SU-DHL-6 (cell line): Measurements from ENCODE around the gene ZNF747.

Experiments
- CTCF ChIP-seq: fragments of 200-600 bp; sonication (generic); IDR thresholded peaks from one replicate; pipeline ENCODE4 v1.5.1; 2017; ENCODE audit warnings: antibody characterized with exemption, mild to moderate bottlenecking, low read length, moderate library complexity; ENCODE audit not compliant: insufficient read depth, poor library complexity, severe bottlenecking
- EZH2phosphoT487 ChIP-seq: fragments of 200-600 bp; sonication (generic), shearing (Covaris generic); conservative IDR thresholded peaks from 2 replicates; pipeline ENCODE4 v1.6.1; 2018; ENCODE audit warnings: mild to moderate bottlenecking, antibody characterized with exemption, low read length, moderate library complexity, mixed read lengths

GRCh38 chr16:30567991-30568638 is 33.5 kb upstream of the ZNF747 start:
- TF ChIP-seq CTCF: no peak
- TF ChIP-seq EZH2phosphoT487: no peak
